HG03354 (cell line): ENCODE measurements around the gene B3GLCT.
"Not testable (repeated sequence)": the region's sequence is repeated elsewhere in the genome, so short reads cannot be mapped to it uniquely, and the experiment has no call there.

ENCODE experiments used
- ATAC-seq: cut with Tn5 transposase; IDR thresholded peaks from one replicate; pipeline ENCODE4 v1.9.1; 2021; ENCODE audit warnings: mild to moderate bottlenecking; ENCODE audit not compliant: unreplicated experiment, poor library complexity, severe bottlenecking

The B3GLCT gene

GRCh38 chr13:31179754-31180153 is 20.0 kb upstream of the B3GLCT start:
- no peak for ATAC-seq

- ATAC-seq: no peak
These were observed 16.8 kb upstream of the B3GLCT start for GRCh38 chr13:31182987-31183386.

GRCh38 chr13:31184451-31184850 is 15.3 kb upstream of the B3GLCT start:
- no peak for ATAC-seq

GRCh38 chr13:31184981-31185645 is 14.7 kb upstream of the B3GLCT start:
- ATAC-seq: no peak

GRCh38 chr13:31191748-31192147 is 8.0 kb upstream of the B3GLCT start:
- ATAC-seq: no peak

- ATAC-seq: no peak
These were observed 7.5 kb upstream of the B3GLCT start for GRCh38 chr13:31192306-31192705.

GRCh38 chr13:31195616-31196015 is 4.2 kb upstream of the B3GLCT start:
- no peak for ATAC-seq

GRCh38 chr13:31196992-31197391 is 2.8 kb upstream of the B3GLCT start:
- no peak for ATAC-seq

GRCh38 chr13:31198519-31198918 is 1.3 kb upstream of the B3GLCT start:
- ATAC-seq: no peak

GRCh38 chr13:31199527-31199848 is 287 bp upstream of the B3GLCT start:
- ATAC-seq: peak; percentile 4

- peak; percentile 25 for ATAC-seq
These were observed 829 bp downstream of the B3GLCT start for GRCh38 chr13:31200637-31200971.

GRCh38 chr13:31201341-31202031 is 1.7 kb downstream of the B3GLCT start:
- no peak for ATAC-seq

GRCh38 chr13:31204592-31204991 is 4.8 kb downstream of the B3GLCT start:
- ATAC-seq: no peak

- ATAC-seq: no peak
These were observed 8.1 kb downstream of the B3GLCT start for GRCh38 chr13:31207661-31208552.

- no peak for ATAC-seq
These were observed 8.9 kb downstream of the B3GLCT start for GRCh38 chr13:31208559-31209122.

- no peak for ATAC-seq
These were observed 9.5 kb downstream of the B3GLCT start for GRCh38 chr13:31209172-31209840.

- ATAC-seq: no peak
These were observed 10.1 kb downstream of the B3GLCT start for GRCh38 chr13:31209841-31210210.

- ATAC-seq: no peak
These were observed 14.0 kb downstream of the B3GLCT start for GRCh38 chr13:31213651-31214289.

- ATAC-seq: no peak
These were observed 14.7 kb downstream of the B3GLCT start for GRCh38 chr13:31214435-31214834.

- not testable (repeated sequence) for ATAC-seq
These were observed 17.1 kb downstream of the B3GLCT start for GRCh38 chr13:31216916-31217315.
